Tibial nerve (tissue), 4 donors: ENCODE data around the gene SMTNL1. TPM values are rescaled to one million over a fixed set of nuclear protein-coding genes. Genes with fewer than 3 reads are reported as not detected.
A peak's percentile ranks its signal among the peaks of the same experiment; 100 is the strongest.

Source experiments
- DNase-seq, 2 donors: peaks; one replicate each; pipeline ENCODE4 v3.0.0-alpha.2; 2019; ENCODE audit warnings: low spot score in 2 of 2
- H3K27ac ChIP-seq, 4 donors: fragments of 200-600 bp; sonication (generic) in 3 of 4; one replicate each; pipeline ENCODE4 v1.5.1; 2017 to 2019; ENCODE audit warnings: mild to moderate bottlenecking in 1 of 4
- H3K27me3 ChIP-seq, 2 donors: fragments of 200-600 bp; sonication (generic) in 1 of 2; one replicate each; pipeline versions ENCODE4 v1.5.1 to v1.6.0; 2017 to 2019
- H3K36me3 ChIP-seq, 3 donors: fragments of 200-600 bp; sonication (generic); one replicate each; pipeline ENCODE4 v1.5.1; 2018 to 2019
- H3K4me1 ChIP-seq, 4 donors: fragments of 200-600 bp; sonication (generic) in 3 of 4; one replicate each; pipeline ENCODE4 v1.5.1; 2017 to 2019
- H3K4me3 ChIP-seq, 4 donors: fragments of 200-600 bp; sonication (generic) in 3 of 4; one replicate each; pipeline ENCODE4 v1.5.1; 2017 to 2019; ENCODE audit warnings: mild to moderate bottlenecking in 1 of 4, moderate library complexity in 1 of 4
- H3K9me3 ChIP-seq, 4 donors: fragments of 200-600 bp; sonication (generic) in 3 of 4; one replicate each; pipeline ENCODE4 v1.5.1; 2017 to 2019
- EP300 ChIP-seq, 2 donors: sonication (generic); formaldehyde crosslinking; IDR thresholded peaks; one replicate each; pipeline ENCODE4 v1.6.1; 2017; ENCODE audit warnings: antibody characterized with exemption in 2 of 2, mild to moderate bottlenecking in 1 of 2
- POLR2A ChIP-seq, 2 donors: fragments of 450-650 bp; IDR thresholded peaks; one replicate each; pipeline ENCODE4 v1.6.1; 2017; ENCODE audit warnings: antibody characterized with exemption in 2 of 2, mild to moderate bottlenecking in 2 of 2, moderate library complexity in 2 of 2
- WGBS, 2 donors: methylation state at CpG; one replicate each; pipeline ENCODE4 v1.1.5; 2018; 5-methylcytosine and 5-hydroxymethylcytosine counted together
- total RNA-seq, 4 donors: library from RNA; depleted of rRNA; stranded (reverse); fragments of >200 nt; gene quantifications; one replicate each; pipeline ENCODE4 v1.1.0, GENCODE V29; 2016
- TF ChIP-seq, protein P1 (sequence below), 5 experiments: fragments of 200-600 bp in 3 of 5; fragments of 450-650 bp in 2 of 5; sonication (generic) in 3 of 5; IDR thresholded peaks; one replicate each; pipeline ENCODE4 v1.5.1; 2016 to 2019; ENCODE audit warnings: antibody characterized with exemption in 5 of 5, mild to moderate bottlenecking in 3 of 5, moderate library complexity in 2 of 5

Gene SMTNL1
- total RNA-seq, 4 donors from 2014 or later: not detected

DNA sequence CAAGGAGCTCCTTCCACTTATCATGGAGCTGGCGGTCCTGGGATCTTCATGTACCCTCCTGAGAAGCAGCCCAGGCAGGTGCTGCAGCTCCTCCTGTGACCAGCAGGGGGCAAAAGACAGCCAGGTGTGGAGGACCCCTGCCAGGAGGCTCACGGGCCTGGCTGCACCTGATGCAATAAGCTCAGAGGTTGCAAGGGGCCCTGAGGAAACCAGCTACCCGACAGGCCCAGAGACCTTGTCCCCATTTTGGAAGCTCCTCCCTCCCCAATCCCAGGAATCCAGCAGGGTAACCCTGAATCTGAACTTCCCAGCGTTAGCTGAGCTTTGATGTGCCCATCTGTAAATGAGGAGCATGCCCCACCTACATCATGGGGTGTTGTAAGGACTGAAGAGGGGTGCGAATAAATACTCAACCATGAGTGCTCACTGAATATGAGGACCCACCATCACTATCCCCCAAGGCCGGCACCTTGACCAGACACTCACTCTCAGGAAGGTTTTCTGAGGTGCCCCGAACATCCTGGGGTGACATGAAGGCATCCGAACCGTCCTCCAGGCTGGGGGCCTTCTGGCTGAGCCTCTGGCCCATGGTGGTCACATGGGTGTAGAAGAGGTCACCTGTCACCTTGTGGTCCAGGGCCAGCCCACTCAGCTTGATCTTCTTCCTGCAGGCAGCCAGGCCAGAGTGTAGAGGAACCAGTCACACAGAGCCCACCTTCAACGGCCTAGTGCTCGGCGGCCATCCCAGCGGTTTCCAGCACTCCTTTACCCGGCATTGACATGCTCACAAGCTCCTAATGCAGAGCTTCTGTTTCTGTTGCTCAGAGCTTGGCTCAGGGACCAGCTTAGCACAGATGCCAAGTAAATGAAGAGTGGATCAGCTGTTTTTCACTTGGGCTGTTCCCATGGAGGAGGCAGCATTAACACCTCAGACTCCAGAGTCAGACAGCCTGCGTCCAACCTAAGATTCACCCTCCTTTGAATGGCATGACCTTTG is 43.6 kb upstream of the SMTNL1 start:
- Histone ChIP-seq H3K27ac (no peak overlapping the region), H3K4me3 (no peak overlapping the region), H3K9me3 (no peaks in the 10 kb centered on the region), H3K36me3 (peaks cover 0 to 69% (median 0%) of the 10 kb centered on the region in 3 donors), H3K27me3 (no peaks in the 10 kb centered on the region), H3K4me1 (peaks cover 0 to 12% (median under 1%) of the 10 kb centered on the region in 4 donors)
- peak in 1 of 2 donors; percentile 57 for DNase-seq
- 80 to 81% methylated on average over 13 to 14 of the region's 15 CpGs for WGBS, 2 donors
- TF ChIP-seq POLR2A (IDR thresholded peaks at IDR 0.05) (no peak), EP300 (IDR thresholded peaks at IDR 0.05) (no peak)
- TF ChIP-seq, protein P1, sequence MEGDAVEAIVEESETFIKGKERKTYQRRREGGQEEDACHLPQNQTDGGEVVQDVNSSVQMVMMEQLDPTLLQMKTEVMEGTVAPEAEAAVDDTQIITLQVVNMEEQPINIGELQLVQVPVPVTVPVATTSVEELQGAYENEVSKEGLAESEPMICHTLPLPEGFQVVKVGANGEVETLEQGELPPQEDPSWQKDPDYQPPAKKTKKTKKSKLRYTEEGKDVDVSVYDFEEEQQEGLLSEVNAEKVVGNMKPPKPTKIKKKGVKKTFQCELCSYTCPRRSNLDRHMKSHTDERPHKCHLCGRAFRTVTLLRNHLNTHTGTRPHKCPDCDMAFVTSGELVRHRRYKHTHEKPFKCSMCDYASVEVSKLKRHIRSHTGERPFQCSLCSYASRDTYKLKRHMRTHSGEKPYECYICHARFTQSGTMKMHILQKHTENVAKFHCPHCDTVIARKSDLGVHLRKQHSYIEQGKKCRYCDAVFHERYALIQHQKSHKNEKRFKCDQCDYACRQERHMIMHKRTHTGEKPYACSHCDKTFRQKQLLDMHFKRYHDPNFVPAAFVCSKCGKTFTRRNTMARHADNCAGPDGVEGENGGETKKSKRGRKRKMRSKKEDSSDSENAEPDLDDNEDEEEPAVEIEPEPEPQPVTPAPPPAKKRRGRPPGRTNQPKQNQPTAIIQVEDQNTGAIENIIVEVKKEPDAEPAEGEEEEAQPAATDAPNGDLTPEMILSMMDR (IDR thresholded peaks at IDR 0.05): peak; percentile 77 to 89 (median 80)

DNA sequence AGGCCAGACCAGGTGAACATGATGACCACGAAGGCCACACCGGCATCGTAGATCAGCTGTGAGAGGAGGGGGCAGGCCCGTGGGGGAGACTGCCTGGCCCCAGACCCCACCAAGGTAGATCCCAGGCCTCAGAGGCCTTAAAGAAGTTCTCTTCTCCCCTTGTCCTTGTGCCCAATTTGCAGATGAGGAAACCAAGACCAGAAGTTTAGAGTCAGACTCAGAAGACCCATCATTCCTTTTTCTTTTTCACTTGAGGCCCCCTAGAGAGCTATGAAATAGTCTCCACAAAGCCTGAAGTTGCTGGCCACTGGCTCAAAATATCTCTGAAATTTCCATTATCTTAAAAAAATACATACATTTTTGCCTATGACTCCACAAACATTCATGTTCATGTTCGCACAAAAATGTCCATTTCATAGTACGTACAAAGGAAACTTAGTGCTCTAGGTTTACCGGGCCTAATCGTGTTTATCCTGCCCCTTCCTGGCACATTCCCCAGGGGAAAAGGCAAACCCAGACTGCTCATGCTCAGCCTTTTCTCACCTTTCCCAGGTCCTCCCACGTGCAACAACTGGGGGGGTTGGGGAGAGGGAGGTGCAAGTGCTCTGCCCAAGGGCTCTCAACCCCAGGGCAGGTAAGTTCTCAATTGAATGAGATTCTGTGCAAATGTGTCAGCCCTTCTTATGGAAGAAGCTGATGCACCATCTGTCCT is 41.1 kb upstream of the SMTNL1 start:
- peaks cover 0 to 34% (median 11%) of the 10 kb centered on the region in 4 donors for H3K4me1 ChIP-seq

DNA sequence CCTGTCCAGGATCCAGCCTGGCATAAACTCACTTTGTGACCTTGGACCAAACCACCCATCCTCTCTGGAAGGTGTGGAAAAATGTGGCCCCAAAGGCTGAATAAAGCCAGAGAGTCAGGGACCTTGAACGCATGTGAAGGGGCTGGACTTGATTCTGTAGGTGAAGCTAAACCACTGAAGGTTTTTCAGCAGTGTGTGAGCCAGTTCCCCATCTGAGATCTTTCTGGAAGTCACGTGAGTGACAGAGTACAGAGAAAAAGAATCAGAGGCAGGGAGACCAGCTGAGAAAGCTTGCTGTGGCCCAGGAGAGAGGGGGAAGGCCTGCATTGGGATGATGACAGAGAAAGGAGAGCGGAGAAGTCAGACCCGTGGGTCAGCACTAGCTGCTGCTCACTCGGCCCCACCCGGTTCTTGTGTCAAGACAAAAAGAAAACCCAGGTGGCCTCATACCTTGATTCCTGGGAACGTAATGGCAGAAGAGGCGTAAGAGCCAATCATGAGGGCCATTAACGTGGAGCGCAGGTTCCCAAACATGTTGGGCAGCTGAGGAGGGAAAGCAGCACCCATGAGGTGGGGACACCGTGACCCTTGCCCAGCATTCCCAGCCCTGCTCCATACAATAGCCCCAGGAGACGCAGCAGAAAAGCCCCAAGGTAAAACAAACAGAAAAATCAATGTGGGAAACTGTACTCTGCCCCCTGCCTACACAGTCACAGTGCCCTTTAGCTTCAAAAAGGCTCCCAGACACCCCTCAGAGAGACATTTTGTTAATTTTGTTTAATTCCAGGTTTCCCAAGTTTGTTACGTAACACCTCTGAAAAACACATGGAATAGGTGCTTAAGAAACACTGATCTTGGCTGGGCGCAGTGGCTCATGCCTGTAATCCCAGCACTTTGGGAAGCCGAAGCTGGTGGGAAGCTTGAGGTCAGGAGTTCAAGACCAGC is 39.8 kb upstream of the SMTNL1 start:
- H3K36me3 ChIP-seq: peaks cover 0 to 46% (median 0%) of the 10 kb centered on the region in 3 donors
- no peak for DNase-seq
- H3K4me1 ChIP-seq: peaks cover 0 to 41% (median 11%) of the 10 kb centered on the region in 4 donors
- WGBS, 2 donors: 90 to 95% methylated on average over 15 of the region's 15 CpGs
- H3K9me3 ChIP-seq: no peaks in the 10 kb centered on the region
- peak overlapping the region in 1 of 4 donors; percentile 8 for H3K27ac ChIP-seq
- TF ChIP-seq POLR2A (IDR thresholded peaks at IDR 0.05): no peak
- TF ChIP-seq, protein P1 (IDR thresholded peaks at IDR 0.05): no peak
- no peak for TF ChIP-seq EP300 (IDR thresholded peaks at IDR 0.05)
- no peak overlapping the region for H3K4me3 ChIP-seq
- no peaks in the 10 kb centered on the region for H3K27me3 ChIP-seq

More for the DNA sequence above, 41.1 kb upstream of the SMTNL1 start:
- TF ChIP-seq POLR2A (IDR thresholded peaks at IDR 0.05) (no peak), EP300 (IDR thresholded peaks at IDR 0.05) (no peak)
- TF ChIP-seq, protein P1 (IDR thresholded peaks at IDR 0.05): no peak
- 76 to 83% methylated on average over 9 of the region's 9 CpGs for WGBS, 2 donors
- no peak for DNase-seq
- Histone ChIP-seq H3K36me3 (peaks cover 0 to 52% (median 0%) of the 10 kb centered on the region in 3 donors), H3K27me3 (no peaks in the 10 kb centered on the region), H3K4me3 (no peak overlapping the region), H3K27ac (no peak overlapping the region), H3K9me3 (no peaks in the 10 kb centered on the region)

DNA sequence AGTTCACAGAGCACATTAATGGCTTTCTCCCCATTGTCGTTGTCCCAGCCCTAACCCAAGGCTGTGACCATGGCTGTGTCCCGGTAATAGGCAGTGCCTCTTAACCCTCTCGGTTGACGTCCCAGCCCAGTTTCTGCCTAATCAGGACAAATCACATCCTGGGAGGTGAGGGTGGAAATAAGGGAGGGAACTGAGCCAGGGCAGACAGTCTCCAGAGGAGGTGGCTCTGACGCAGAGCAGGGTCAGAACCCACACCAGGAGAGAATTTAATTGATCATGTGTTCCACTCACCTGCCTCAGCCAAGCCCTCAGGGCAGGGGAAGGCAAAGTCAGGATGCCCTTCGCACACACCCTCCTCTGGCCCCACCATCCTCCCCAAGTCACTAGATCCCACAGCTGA is 38.9 kb upstream of the SMTNL1 start:
- no peaks in the 10 kb centered on the region for H3K9me3 ChIP-seq
- peaks cover 0 to 41% (median 11%) of the 10 kb centered on the region in 4 donors for H3K4me1 ChIP-seq
- H3K36me3 ChIP-seq: peaks cover 0 to 46% (median 0%) of the 10 kb centered on the region in 3 donors
- H3K27ac ChIP-seq: peak overlapping the region in 3 of 4 donors; percentile 10 to 89 (median 66)
- H3K4me3 ChIP-seq: no peak overlapping the region
- no peak for DNase-seq
- 81 to 83% methylated on average over 6 of the region's 6 CpGs for WGBS, 2 donors
- H3K27me3 ChIP-seq: no peaks in the 10 kb centered on the region
- TF ChIP-seq, protein P1 (IDR thresholded peaks at IDR 0.05): no peak
- TF ChIP-seq POLR2A (IDR thresholded peaks at IDR 0.05) (no peak), EP300 (IDR thresholded peaks at IDR 0.05) (no peak)
